Measurements from ENCODE around the gene BCL2L15.

DNA sequence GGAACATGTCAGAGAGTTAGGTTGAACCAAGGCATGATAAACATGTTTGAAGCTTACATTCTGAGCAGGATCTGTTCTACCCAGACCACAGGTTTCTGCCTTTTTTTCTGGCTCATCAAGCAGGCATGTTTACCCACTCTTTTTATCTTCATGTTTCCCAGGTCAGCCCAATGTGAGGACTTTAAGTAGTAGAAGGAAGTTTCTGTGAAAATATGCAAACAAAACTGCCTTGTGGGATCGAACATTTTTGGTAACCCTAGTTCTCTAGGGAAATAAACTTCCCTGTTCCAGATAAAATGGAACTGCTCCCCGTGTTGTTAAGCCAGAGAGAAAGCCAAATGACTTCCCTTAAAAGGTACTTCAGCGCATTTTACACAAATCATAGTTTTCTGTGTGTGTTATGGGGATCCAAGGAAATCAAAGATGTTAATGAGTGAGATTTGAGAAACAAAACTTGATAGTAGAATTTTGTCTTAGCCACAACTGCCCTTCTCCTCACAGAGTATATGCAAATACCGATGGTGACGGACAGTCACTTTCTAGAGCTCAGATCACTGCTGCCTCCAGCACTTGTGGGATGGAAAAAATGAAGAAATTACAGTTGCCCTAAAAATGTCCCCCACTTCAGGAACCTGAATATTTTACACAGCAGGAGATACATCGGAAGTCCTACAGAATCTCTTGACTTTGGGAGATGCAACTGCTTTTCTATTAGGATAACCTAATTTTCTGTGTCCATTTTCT is 41.0 kb upstream of the BCL2L15 start:
- TF ChIP-seq, protein P1, sequence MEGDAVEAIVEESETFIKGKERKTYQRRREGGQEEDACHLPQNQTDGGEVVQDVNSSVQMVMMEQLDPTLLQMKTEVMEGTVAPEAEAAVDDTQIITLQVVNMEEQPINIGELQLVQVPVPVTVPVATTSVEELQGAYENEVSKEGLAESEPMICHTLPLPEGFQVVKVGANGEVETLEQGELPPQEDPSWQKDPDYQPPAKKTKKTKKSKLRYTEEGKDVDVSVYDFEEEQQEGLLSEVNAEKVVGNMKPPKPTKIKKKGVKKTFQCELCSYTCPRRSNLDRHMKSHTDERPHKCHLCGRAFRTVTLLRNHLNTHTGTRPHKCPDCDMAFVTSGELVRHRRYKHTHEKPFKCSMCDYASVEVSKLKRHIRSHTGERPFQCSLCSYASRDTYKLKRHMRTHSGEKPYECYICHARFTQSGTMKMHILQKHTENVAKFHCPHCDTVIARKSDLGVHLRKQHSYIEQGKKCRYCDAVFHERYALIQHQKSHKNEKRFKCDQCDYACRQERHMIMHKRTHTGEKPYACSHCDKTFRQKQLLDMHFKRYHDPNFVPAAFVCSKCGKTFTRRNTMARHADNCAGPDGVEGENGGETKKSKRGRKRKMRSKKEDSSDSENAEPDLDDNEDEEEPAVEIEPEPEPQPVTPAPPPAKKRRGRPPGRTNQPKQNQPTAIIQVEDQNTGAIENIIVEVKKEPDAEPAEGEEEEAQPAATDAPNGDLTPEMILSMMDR (IDR thresholded peaks at IDR 0.05): no peak
- no peak for TF ChIP-seq ZFX (IDR thresholded peaks at IDR 0.05; ENCODE audit: borderline replicate concordance)

Data from 22Rv1 (cell line).